OCI-LY7 (cell line): Measurements from ENCODE around the gene RNASE4. TPM values are rescaled to one million over a fixed set of nuclear protein-coding genes. Genes with fewer than 3 reads are reported as not detected.

ENCODE experiments used
- BruUV-seq: library from RNA; stranded (reverse); fragments of 400-500 nt; replicated peaks from 2 replicates; lab custom pipeline; 2021; lab: Mats Ljungman, UMichigan
- CTCF ChIA-PET: fragments of 300-600 bp; sonication (Branson Sonifier 250); formaldehyde crosslinking; loops from one replicate; lab custom pipeline; 2022; ENCODE audit warnings: antibody characterized with exemption; ENCODE audit not compliant: unreplicated experiment; lab: Charles Lee
- POLR2A ChIA-PET: fragments of 300-600 bp; sonication (Branson Sonifier 250); formaldehyde crosslinking; loops from one replicate; lab custom pipeline; 2022; ENCODE audit warnings: antibody characterized with exemption; lab: Charles Lee
- DNase-seq: peaks from one replicate; pipeline ENCODE4 v3.0.0-alpha.2; 2015; ENCODE audit warnings: low spot score
- H2AFZ ChIP-seq: fragments of 200-600 bp; sonication (generic), shearing (Covaris generic); 2 replicates; pipeline ENCODE4 v1.6.1; 2014; ENCODE audit warnings: mild to moderate bottlenecking, antibody characterized with exemption, low read length, moderate library complexity
- H3K27ac ChIP-seq: fragments of 200-600 bp; sonication (generic); 2 replicates; pipeline ENCODE4 v1.5.1; 2014; ENCODE audit warnings: mixed run types, low read depth, mild to moderate bottlenecking, moderate library complexity, low read length, inconsistent platforms; ENCODE audit not compliant: poor library complexity, severe bottlenecking
- H3K36me3 ChIP-seq: fragments of 200-600 bp; sonication (generic); 2 replicates; pipeline ENCODE4 v1.6.1; 2014; ENCODE audit warnings: mild to moderate bottlenecking, antibody characterized with exemption, low read length, moderate library complexity, mixed read lengths; ENCODE audit not compliant: insufficient read depth
- H3K4me1 ChIP-seq: fragments of 200-600 bp; sonication (generic); 2 replicates; pipeline ENCODE4 v1.5.1; 2014; ENCODE audit warnings: mild to moderate bottlenecking, low read length; ENCODE audit not compliant: insufficient read depth, poor library complexity, severe bottlenecking
- H3K4me2 ChIP-seq: fragments of 200-600 bp; sonication (generic); 2 replicates; pipeline ENCODE4 v1.6.1; 2014; ENCODE audit warnings: mild to moderate bottlenecking, low read length
- H3K4me3 ChIP-seq: fragments of 200-600 bp; sonication (generic); 2 replicates; pipeline ENCODE4 v1.5.1; 2014; ENCODE audit warnings: mild to moderate bottlenecking, low read depth, low read length; ENCODE audit not compliant: poor library complexity, severe bottlenecking
- H3K79me2 ChIP-seq: fragments of 200-600 bp; sonication (generic); 2 replicates; pipeline ENCODE4 v1.6.1; 2016; ENCODE audit warnings: low read depth, mild to moderate bottlenecking, low read length, moderate library complexity, mixed read lengths; ENCODE audit not compliant: insufficient read depth
- H3K9me2 ChIP-seq: fragments of 200-600 bp; sonication (generic); 2 replicates; pipeline ENCODE4 v1.6.1; 2016; ENCODE audit warnings: mild to moderate bottlenecking, low read length, mixed read lengths; ENCODE audit not compliant: insufficient read depth
- H3K9me3 ChIP-seq: fragments of 200-600 bp; sonication (generic); 2 replicates; pipeline ENCODE4 v1.6.1; 2014; ENCODE audit warnings: mild to moderate bottlenecking, mixed run types, low read length, mixed read lengths
- H4K20me1 ChIP-seq: fragments of 200-600 bp; sonication (generic); 2 replicates; pipeline ENCODE4 v1.6.1; 2014; ENCODE audit warnings: mild to moderate bottlenecking, antibody characterized with exemption, low read length, moderate library complexity, mixed read lengths; ENCODE audit not compliant: insufficient read depth
- CTCF ChIP-seq: fragments of 200-600 bp; sonication (generic); conservative IDR thresholded peaks from 2 replicates; pipeline ENCODE4 v1.5.1; 2014; ENCODE audit warnings: mild to moderate bottlenecking, antibody characterized with exemption, low read length, moderate library complexity, mixed read lengths
- EZH2phosphoT487 ChIP-seq: fragments of 200-600 bp; sonication (generic); IDR thresholded peaks from 2 replicates; pipeline ENCODE4 v1.6.1; 2018; ENCODE audit warnings: low read depth, borderline replicate concordance, mild to moderate bottlenecking, mixed run types, antibody characterized with exemption, low read length, moderate library complexity, mixed read lengths
- intact Hi-C: fragments of 100-400 bp; cut with micrococcal nuclease; formaldehyde crosslinking; loops from one replicate; pipeline ENCODE4 v1.10.0; 2022; ENCODE audit not compliant: unreplicated experiment
- small RNA-seq: library from RNA; depleted of rRNA; stranded (forward); fragments of <200 nt; gene quantifications from one replicate; pipeline ENCODE3, GENCODE V24; 2014
- total RNA-seq, 2 experiments: library from RNA; depleted of rRNA in 1 of 2; stranded (reverse); fragments of >200 nt in 1 of 2; shearing (Covaris generic) in 1 of 2; gene quantifications; 2 replicates each; pipeline ENCODE4 v1.2.3, GENCODE V29; 2014 to 2022

Gene RNASE4
- total RNA-seq, 2 experiments from 2014 or later = not detected

- Histone ChIP-seq H3K4me3 (no peak overlapping the region), H3K27ac (no peak overlapping the region), H2AFZ (no peak overlapping the region), H3K36me3 (no peaks in the 10 kb centered on the region), H3K9me2 (no peaks in the 10 kb centered on the region), H3K9me3 (no peaks in the 10 kb centered on the region), H4K20me1 (no peaks in the 10 kb centered on the region), H3K4me1 (no peaks in the 10 kb centered on the region), H3K79me2 (no peaks in the 10 kb centered on the region), H3K4me2 (no peak overlapping the region)
- DNase-seq = no peak
- BruUV-seq = no TSS peak
- TF ChIP-seq CTCF (no peak), EZH2phosphoT487 (no peak)
- intact Hi-C loops = no loop called here
- ChIA-PET CTCF (no interaction called here), POLR2A (interaction anchor here (0.5 to 0.7 kb wide), 3 partner anchors 8 to 769 kb away, joined by 3 to 4 read pairs (median 4); partner anchors contain the start of gene EDDM3B)
Measured at GRCh38 chr14:20746566-20746965, 62.2 kb downstream of the RNASE4 start.

- POLR2A ChIA-PET = interaction anchor here (0.7 kb wide), 1 partner anchor 157 kb away, joined by 4 read pairs; no protein-coding TSS in a partner anchor
- no peak for DNase-seq
- H3K4me3 ChIP-seq = no peak overlapping the region
- no peaks in the 10 kb centered on the region for H3K79me2 ChIP-seq
- TF ChIP-seq CTCF = no peak
- H4K20me1 ChIP-seq = no peaks in the 10 kb centered on the region
- no peaks in the 10 kb centered on the region for H3K4me1 ChIP-seq
- H3K27ac ChIP-seq = no peak overlapping the region
- CTCF ChIA-PET = no interaction called here
- H3K9me2 ChIP-seq = no peaks in the 10 kb centered on the region
- no peaks in the 10 kb centered on the region for H3K36me3 ChIP-seq
- no peaks in the 10 kb centered on the region for H3K9me3 ChIP-seq
- H2AFZ ChIP-seq = no peak overlapping the region
- BruUV-seq = no TSS peak
- intact Hi-C loops = no loop called here
- no peak overlapping the region for H3K4me2 ChIP-seq
Measured at GRCh38 chr14:20748439-20748838, 64.1 kb downstream of the RNASE4 start.

GRCh38 chr14:20750194-20750593 is 65.8 kb downstream of the RNASE4 start:
- TF ChIP-seq CTCF (no peak), EZH2phosphoT487 (no peak)
- CTCF ChIA-PET = no interaction called here
- H3K9me3 ChIP-seq = no peaks in the 10 kb centered on the region
- no peak overlapping the region for H3K4me3 ChIP-seq
- H2AFZ ChIP-seq = no peak overlapping the region
- no TSS peak for BruUV-seq
- H3K36me3 ChIP-seq = no peaks in the 10 kb centered on the region
- H3K9me2 ChIP-seq = no peaks in the 10 kb centered on the region
- H3K79me2 ChIP-seq = no peaks in the 10 kb centered on the region
- H3K27ac ChIP-seq = no peak overlapping the region
- no peaks in the 10 kb centered on the region for H4K20me1 ChIP-seq
- POLR2A ChIA-PET = interaction anchor here (0.6 kb wide), 1 partner anchor 24 kb away, joined by 5 read pairs; no protein-coding TSS in a partner anchor
- DNase-seq = no peak
- H3K4me2 ChIP-seq = no peak overlapping the region
- intact Hi-C loops = no loop called here
- no peaks in the 10 kb centered on the region for H3K4me1 ChIP-seq

Small RNA genes lying within 50 kb of the gene (small RNA-seq; reads per million reads assigned to genes)
- not detected for gene RF00019

Other genes with a start within 250 kb of the RNASE4 start
- gene KLHL33, start 248.4 kb upstream of the RNASE4 start, total RNA-seq (2014; rRNA removed; shearing (Covaris generic)) = 0.08 TPM in 1 of 2 replicates, not detected in the other
- gene KLHL33, start 248.4 kb upstream of the RNASE4 start, total RNA-seq (2022) = 0.09 and 0.11 TPM in 2 replicates
- 85.2 and 86.6 TPM in 2 replicates for gene OSGEP, start 229.7 kb upstream of the RNASE4 start, total RNA-seq (2014; rRNA removed; shearing (Covaris generic))
- 68.8 and 76.6 TPM in 2 replicates for gene OSGEP, start 229.7 kb upstream of the RNASE4 start, total RNA-seq (2022)
- gene APEX1, start 229.3 kb upstream of the RNASE4 start, total RNA-seq (2014; rRNA removed; shearing (Covaris generic)) = 110 and 117 TPM in 2 replicates
- 175 and 203 TPM in 2 replicates for gene APEX1, start 229.3 kb upstream of the RNASE4 start, total RNA-seq (2022)
- 23.3 and 26.9 TPM in 2 replicates for gene PIP4P1, start 223.1 kb upstream of the RNASE4 start, total RNA-seq (2014; rRNA removed; shearing (Covaris generic))
- 43.6 and 44.7 TPM in 2 replicates for gene PIP4P1, start 223.1 kb upstream of the RNASE4 start, total RNA-seq (2022)
- gene PNP, start 215.2 kb upstream of the RNASE4 start, total RNA-seq (2014; rRNA removed; shearing (Covaris generic)) = 120 and 127 TPM in 2 replicates
- 118 and 128 TPM in 2 replicates for gene PNP, start 215.2 kb upstream of the RNASE4 start, total RNA-seq (2022)
- gene RNASE10, start 179.0 kb upstream of the RNASE4 start, total RNA-seq (2014; rRNA removed; shearing (Covaris generic)) = not detected in 2 replicates
- gene RNASE10, start 179.0 kb upstream of the RNASE4 start, total RNA-seq (2022) = 1.5 and 1.7 TPM in 2 replicates
- gene RNASE9, start 123.5 kb upstream of the RNASE4 start, total RNA-seq (2014; rRNA removed; shearing (Covaris generic)) = not detected in 2 replicates
- not detected in 2 replicates for gene RNASE9, start 123.5 kb upstream of the RNASE4 start, total RNA-seq (2022)
- not detected in 2 replicates for gene RNASE11, start 96.6 kb upstream of the RNASE4 start, total RNA-seq (2014; rRNA removed; shearing (Covaris generic))
- not detected in 2 replicates for gene RNASE11, start 96.6 kb upstream of the RNASE4 start, total RNA-seq (2022)
- gene RNASE12, start 93.2 kb upstream of the RNASE4 start, total RNA-seq (2014; rRNA removed; shearing (Covaris generic)) = not detected in 2 replicates
- not detected in 2 replicates for gene RNASE12, start 93.2 kb upstream of the RNASE4 start, total RNA-seq (2022)
- not detected in 2 replicates for gene OR6S1, start 42.9 kb upstream of the RNASE4 start, total RNA-seq (2014; rRNA removed; shearing (Covaris generic))
- gene OR6S1, start 42.9 kb upstream of the RNASE4 start, total RNA-seq (2022) = not detected in 2 replicates
- gene ANG, start 4.2 kb downstream of the RNASE4 start, total RNA-seq (2014; rRNA removed; shearing (Covaris generic)) = not detected in 2 replicates
- not detected in 2 replicates for gene ANG, start 4.2 kb downstream of the RNASE4 start, total RNA-seq (2022)
- gene EDDM3A, start 61.3 kb downstream of the RNASE4 start, total RNA-seq (2014; rRNA removed; shearing (Covaris generic)) = not detected in 2 replicates
- gene EDDM3A, start 61.3 kb downstream of the RNASE4 start, total RNA-seq (2022) = not detected in 2 replicates
- not detected in 2 replicates for gene EDDM3B, start 83.8 kb downstream of the RNASE4 start, total RNA-seq (2014; rRNA removed; shearing (Covaris generic))
- not detected in 2 replicates for gene EDDM3B, start 83.8 kb downstream of the RNASE4 start, total RNA-seq (2022)
- gene RNASE6, start 96.7 kb downstream of the RNASE4 start, total RNA-seq (2014; rRNA removed; shearing (Covaris generic)) = 0.33 and 2.9 TPM in 2 replicates
- 1.2 and 1.7 TPM in 2 replicates for gene RNASE6, start 96.7 kb downstream of the RNASE4 start, total RNA-seq (2022)
- not detected in 2 replicates for gene RNASE1, start 118.3 kb downstream of the RNASE4 start, total RNA-seq (2014; rRNA removed; shearing (Covaris generic))
- gene RNASE1, start 118.3 kb downstream of the RNASE4 start, total RNA-seq (2022) = not detected in 2 replicates
- gene RNASE3, start 206.8 kb downstream of the RNASE4 start, total RNA-seq (2014; rRNA removed; shearing (Covaris generic)) = not detected in 2 replicates
- gene RNASE3, start 206.8 kb downstream of the RNASE4 start, total RNA-seq (2022) = not detected in 2 replicates